HG02981 (cell line): ENCODE results near the gene C11orf91.
"Not testable (repeated sequence)": the region's sequence is repeated elsewhere in the genome, so short reads cannot be mapped to it uniquely, and the experiment has no call there.

Experiments
- ATAC-seq: cut with Tn5 transposase; IDR thresholded peaks from one replicate; pipeline ENCODE4 v1.9.1; 2021; ENCODE audit warnings: mild to moderate bottlenecking, moderate library complexity; ENCODE audit not compliant: unreplicated experiment

C11orf91 gene

DNA sequence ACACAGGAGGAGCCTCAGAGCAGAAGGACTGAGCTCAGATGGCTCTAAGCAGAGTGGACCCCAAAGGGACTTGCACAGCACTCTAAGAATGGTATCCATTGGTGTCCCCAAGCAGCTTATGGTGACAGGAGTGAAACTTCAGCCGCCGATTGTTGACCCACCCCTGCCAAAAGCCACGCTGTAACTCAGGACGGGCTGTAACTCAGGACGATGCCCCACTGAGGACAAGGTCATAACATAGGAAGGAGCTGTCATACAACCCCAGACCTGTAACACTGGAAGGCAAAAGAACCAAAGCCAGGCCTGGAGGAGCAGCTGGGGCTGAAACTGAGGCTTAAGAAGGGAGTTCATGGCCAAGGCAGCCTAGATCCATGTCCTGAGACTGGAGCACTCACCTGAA, 21.4 kb upstream of the C11orf91 start:
- no peak for ATAC-seq

GRCh38 chr11:33721426-33721825, 20.8 kb upstream of the C11orf91 start:
- no peak for ATAC-seq

DNA sequence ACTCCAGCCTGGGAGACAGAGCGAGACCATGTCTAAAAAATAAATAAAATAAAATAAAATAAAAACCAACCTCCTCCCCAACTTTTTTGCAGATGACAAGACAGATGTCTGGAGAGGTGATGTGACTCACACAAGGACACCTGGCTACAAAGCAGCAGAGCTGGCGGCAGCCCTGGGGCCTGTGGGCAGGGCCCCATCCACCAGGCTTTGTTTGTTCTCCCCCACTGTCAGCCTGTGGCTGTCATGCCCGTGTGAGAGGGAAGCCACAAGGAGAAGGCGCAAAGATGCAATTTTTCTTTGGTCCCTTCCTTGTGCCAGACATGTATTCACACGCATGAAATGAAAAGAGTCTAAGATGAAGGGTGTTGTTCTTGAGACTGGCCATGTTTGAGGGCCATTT, 19.0 kb upstream of the C11orf91 start:
- no peak for ATAC-seq

GRCh38 chr11:33718440-33718839, 17.8 kb upstream of the C11orf91 start:
- ATAC-seq: no peak

DNA sequence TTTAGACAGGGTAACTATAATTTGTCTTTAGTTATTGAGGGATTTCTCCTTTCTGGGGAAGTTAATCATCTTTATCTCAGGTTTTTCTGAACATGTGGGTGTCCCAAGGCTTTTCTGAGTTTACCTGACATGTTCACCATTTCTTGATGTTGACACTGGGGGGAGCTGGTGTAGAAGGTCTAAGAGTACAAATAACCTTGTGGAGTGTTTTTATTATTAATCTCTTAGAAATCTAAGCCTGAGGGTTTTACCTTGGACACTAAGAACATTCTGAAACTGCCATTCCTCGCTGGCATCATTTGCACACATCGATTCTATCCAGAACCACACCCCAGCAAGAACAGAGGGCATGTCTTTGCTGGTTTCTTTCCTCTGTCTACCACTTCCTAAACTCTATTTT, 15.6 kb upstream of the C11orf91 start:
- no peak for ATAC-seq

GRCh38 chr11:33713856-33714398, 13.3 kb upstream of the C11orf91 start:
- no peak for ATAC-seq

DNA sequence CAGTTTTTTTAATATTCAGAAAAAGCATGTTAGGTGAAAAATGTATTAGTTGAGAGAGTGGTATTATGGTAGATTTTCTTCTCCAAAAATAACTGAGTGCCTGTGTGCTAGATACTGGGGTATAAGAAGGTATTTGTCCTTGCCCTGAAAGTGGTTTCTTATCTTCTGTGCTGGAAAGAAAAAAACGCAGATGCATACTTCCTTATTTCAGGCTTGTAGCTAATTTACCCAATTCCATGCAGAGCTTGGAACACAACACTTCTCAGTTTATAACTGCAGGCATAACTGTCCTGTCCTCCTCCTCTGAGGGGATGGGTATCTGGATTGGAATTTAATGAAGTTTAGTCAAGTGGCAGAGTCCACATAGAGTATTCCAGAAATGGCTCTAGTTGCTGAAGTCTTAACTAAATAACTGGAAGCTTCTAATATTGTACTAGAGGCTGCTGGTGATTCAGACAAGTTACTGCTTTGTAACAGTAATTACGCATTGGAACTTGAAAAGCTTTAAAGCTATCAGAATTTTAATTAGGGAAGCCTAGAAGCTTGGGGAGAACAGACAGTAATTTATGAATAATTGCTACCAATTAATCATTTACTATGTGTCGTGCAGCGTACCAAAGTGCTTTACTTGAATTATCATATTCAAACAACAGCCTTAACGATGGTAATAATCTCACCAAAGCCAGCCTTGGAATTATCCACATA, 12.7 kb upstream of the C11orf91 start:
- no peak for ATAC-seq

DNA sequence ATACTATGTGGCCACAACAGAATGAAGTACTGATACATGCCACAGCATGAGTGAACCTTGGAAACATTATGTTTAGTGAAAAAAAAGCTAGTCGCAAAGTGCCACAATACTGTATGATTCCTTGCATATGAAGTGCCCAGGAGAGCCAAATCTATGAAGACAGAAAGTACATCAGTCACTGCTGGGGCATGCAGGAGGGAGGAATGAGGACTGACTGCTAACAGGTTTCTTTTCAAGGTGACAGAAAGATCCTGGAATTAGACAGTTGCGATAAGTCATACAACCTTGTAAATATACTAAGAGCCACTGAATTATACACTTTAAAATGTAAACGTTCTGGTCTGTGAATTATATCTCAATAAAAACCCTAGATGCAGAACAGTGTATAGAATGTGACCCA, 11.8 kb upstream of the C11orf91 start:
- no peak for ATAC-seq

DNA sequence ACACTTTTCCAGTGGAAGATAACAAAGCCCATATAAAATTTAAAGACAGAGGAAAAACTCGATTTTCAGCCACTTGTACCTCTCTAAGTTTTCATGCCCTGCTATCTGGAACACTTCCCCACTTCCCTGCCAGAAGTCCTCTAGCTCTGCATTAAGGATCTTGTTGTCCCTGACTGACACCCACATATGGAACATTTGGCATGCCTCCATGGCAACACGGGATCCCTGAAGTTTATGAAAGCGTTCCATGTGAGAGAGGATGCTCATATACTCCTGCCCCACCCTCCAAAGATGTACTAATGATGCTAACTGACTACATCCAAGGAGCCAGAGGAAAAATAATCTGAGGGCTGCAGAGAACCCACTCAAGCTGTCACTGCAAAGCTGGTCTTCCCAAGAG, 8.8 kb upstream of the C11orf91 start:
- no peak for ATAC-seq

- no peak for ATAC-seq
These were observed 8.4 kb upstream of the C11orf91 start for GRCh38 chr11:33708985-33709384.

- not testable (repeated sequence) for ATAC-seq
These were observed 7.2 kb upstream of the C11orf91 start for GRCh38 chr11:33707831-33708230.

GRCh38 chr11:33706966-33707365, 6.3 kb upstream of the C11orf91 start:
- no peak for ATAC-seq

GRCh38 chr11:33706546-33706945, 5.9 kb upstream of the C11orf91 start:
- no peak for ATAC-seq

- no peak for ATAC-seq
These were observed 3.8 kb upstream of the C11orf91 start for GRCh38 chr11:33704240-33705002.

DNA sequence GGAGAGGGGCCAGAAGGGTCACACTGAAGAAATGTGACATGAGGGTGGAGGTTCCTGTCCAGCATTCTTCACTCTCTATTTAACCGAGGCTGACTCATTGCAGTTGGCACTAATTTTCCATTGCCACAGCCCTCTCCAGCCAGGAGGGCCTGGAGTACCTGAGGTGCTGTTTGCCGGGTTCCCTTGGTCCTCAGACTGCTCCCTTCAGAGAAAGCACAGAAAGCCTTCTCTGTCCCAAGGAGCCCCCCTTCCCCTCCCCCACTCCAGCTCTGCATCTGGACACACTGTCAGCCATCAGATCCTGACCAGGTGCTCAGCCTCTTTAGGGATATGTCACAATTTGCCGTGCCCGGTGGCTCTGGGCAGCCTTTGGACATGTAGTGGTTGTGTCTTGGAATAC, 3.2 kb upstream of the C11orf91 start:
- no peak for ATAC-seq

- no peak for ATAC-seq
These were observed 2.6 kb upstream of the C11orf91 start for GRCh38 chr11:33703234-33703633.

GRCh38 chr11:33701302-33702230, 940 bp upstream of the C11orf91 start:
- ATAC-seq: no peak

GRCh38 chr11:33700063-33700501, 544 bp downstream of the C11orf91 start:
- ATAC-seq: no peak

- no peak for ATAC-seq
These were observed 1.0 kb downstream of the C11orf91 start for GRCh38 chr11:33699515-33700062.

- ATAC-seq: no peak
These were observed 1.7 kb downstream of the C11orf91 start for GRCh38 chr11:33698921-33699320.

DNA sequence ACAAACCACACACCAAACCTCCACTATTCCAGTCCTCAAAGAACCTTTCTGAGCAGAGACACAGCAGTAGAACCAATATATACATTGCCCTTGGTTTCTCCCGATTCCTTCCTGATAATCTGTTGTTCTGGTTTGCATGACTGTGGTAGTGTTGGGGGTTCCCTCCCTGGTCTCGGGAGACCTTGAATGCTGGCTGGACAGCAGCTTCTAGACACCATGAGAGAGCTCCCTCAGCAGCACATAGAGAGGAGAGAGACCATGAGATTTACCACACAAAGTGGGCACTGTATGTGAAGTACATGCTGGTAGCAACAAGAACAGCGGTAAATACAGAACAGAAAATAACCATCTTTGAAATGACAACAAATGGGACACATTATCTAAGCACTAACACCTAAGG, 2.6 kb downstream of the C11orf91 start:
- no peak for ATAC-seq
